Naive thymus-derived CD4-positive, alpha-beta T cell (primary cell): ENCODE results near the gene SPINK14. TPM values are rescaled to one million over a fixed set of nuclear protein-coding genes. Genes with fewer than 3 reads are reported as not detected.

Experiments
- ATAC-seq: fragments of 150-1000 bp; cut with Tn5 transposase; 2 replicates; pipeline ENCODE4 v1.10.0; 2021; ENCODE audit warnings: mild to moderate bottlenecking, moderate library complexity
- CTCF ChIA-PET: fragments of 350-600 bp; sonication (Branson Sonifier 250); formaldehyde crosslinking; loops from one replicate; lab custom pipeline; 2021; ENCODE audit warnings: antibody characterized with exemption; lab: Charles Lee
- POLR2A ChIA-PET: fragments of 350-600 bp; sonication (Branson Sonifier 250); formaldehyde crosslinking; loops from one replicate; lab custom pipeline; 2021; ENCODE audit warnings: antibody characterized with exemption, inconsistent platforms; lab: Charles Lee
- DNase-seq, 9 donors: peaks; one replicate each; pipeline versions ENCODE4 v3.0.0 to v3.0.0-alpha.2; 2020 to 2022; ENCODE audit warnings: mixed read lengths in 1 of 9
- H3K27ac ChIP-seq: one replicate; pipeline ENCODE4 v1.7.0; 2013; ENCODE audit warnings: mild to moderate bottlenecking, low read depth, low read length, moderate library complexity
- H3K27me3 ChIP-seq, 2 donors: one replicate each; pipeline ENCODE4 v1.7.0; 2013; ENCODE audit warnings: low read length in 2 of 2, mild to moderate bottlenecking in 2 of 2, moderate library complexity in 2 of 2; ENCODE audit not compliant: control insufficient read depth in 2 of 2, insufficient read depth in 2 of 2
- H3K36me3 ChIP-seq, 3 experiments: 1 replicate in 2 of 3; 2 replicates in 1 of 3; pipeline ENCODE4 v1.7.0; 2013; ENCODE audit warnings: low read length in 3 of 3, mild to moderate bottlenecking in 3 of 3, moderate library complexity in 1 of 3; ENCODE audit not compliant: insufficient read depth in 3 of 3, control insufficient read depth in 2 of 3
- H3K4me1 ChIP-seq, 2 donors: one replicate each; pipeline ENCODE4 v1.7.0; 2013; ENCODE audit warnings: low read length in 2 of 2, mild to moderate bottlenecking in 2 of 2, moderate library complexity in 1 of 2; ENCODE audit not compliant: control insufficient read depth in 2 of 2, insufficient read depth in 2 of 2
- H3K4me3 ChIP-seq: 2 replicates; pipeline ENCODE4 v1.7.0; 2013; ENCODE audit warnings: mild to moderate bottlenecking, low read length
- H3K9me3 ChIP-seq, 3 experiments: 1 replicate in 2 of 3; 2 replicates in 1 of 3; pipeline ENCODE4 v1.7.0; 2013; ENCODE audit warnings: low read length in 3 of 3; ENCODE audit not compliant: control insufficient read depth in 2 of 3
- H3K27ac Mint-ChIP-seq, 9 donors: one replicate each; pipeline ENCODE4 v1.8.0; 2020 to 2022; ENCODE audit warnings: mixed read lengths in 9 of 9, mild to moderate bottlenecking in 8 of 9, moderate library complexity in 5 of 9, inconsistent platforms in 2 of 9
- H3K27me3 Mint-ChIP-seq, 5 donors: one replicate each; pipeline ENCODE4 v1.8.0; 2021 to 2022; ENCODE audit warnings: mixed read lengths in 5 of 5, mild to moderate bottlenecking in 1 of 5
- H3K36me3 Mint-ChIP-seq, 5 donors: one replicate each; pipeline ENCODE4 v1.8.0; 2020 to 2022; ENCODE audit warnings: mixed read lengths in 5 of 5, mild to moderate bottlenecking in 3 of 5, inconsistent platforms in 1 of 5
- H3K4me1 Mint-ChIP-seq, 7 donors: one replicate each; pipeline ENCODE4 v1.8.0; 2020 to 2022; ENCODE audit warnings: mixed read lengths in 7 of 7, mild to moderate bottlenecking in 3 of 7, inconsistent platforms in 1 of 7
- H3K4me3 Mint-ChIP-seq, 10 donors: one replicate each; pipeline ENCODE4 v1.8.0; 2020 to 2022; ENCODE audit warnings: mild to moderate bottlenecking in 10 of 10, mixed read lengths in 10 of 10, moderate library complexity in 6 of 10, inconsistent platforms in 2 of 10
- H3K9me3 Mint-ChIP-seq, 11 donors: one replicate each; pipeline ENCODE4 v1.8.0; 2020 to 2022; ENCODE audit warnings: mixed read lengths in 11 of 11, mild to moderate bottlenecking in 4 of 11, inconsistent platforms in 1 of 11, moderate library complexity in 1 of 11
- intact Hi-C, 2 donors: fragments of 100-400 bp; cut with micrococcal nuclease; formaldehyde crosslinking; loops; one replicate each; pipeline ENCODE4 v1.15.1; 2023
- polyA plus RNA-seq, 2 donors: library from polyadenylated mRNA; unstranded; fragments of 300-500 nt; fragmentation: Illumina TruSeq; gene quantifications; one replicate each; pipeline ENCODE4 v1.2.3, GENCODE V29; 2021
- total RNA-seq, 6 experiments: library from RNA in 5 of 6; stranded (reverse) in 5 of 6; gene quantifications; 1 replicate in 5 of 6; 2 replicates in 1 of 6; pipeline ENCODE4 v1.2.3 and lab custom pipeline; 2021 to 2026

SPINK14 gene
- total and polyA plus RNA-seq, 7 experiments from 2014 or later = not detected

- no peak for ATAC-seq
- H3K36me3 Mint-ChIP-seq = no peaks in the 10 kb centered on the region
- Histone ChIP-seq H3K36me3 (no peaks in the 10 kb centered on the region), H3K27me3 (no peaks in the 10 kb centered on the region), H3K4me1 (no peaks in the 10 kb centered on the region), H3K9me3 (no peaks in the 10 kb centered on the region), H3K4me3 (no peak overlapping the region), H3K27ac (no peak overlapping the region)
- intact Hi-C loops = no loop called here
- H3K27me3 Mint-ChIP-seq = peaks cover 0 to 5% (median 3%) of the 10 kb centered on the region in 5 donors
- H3K27ac Mint-ChIP-seq = no peak overlapping the region
- peaks cover 0 to 3% (median 0%) of the 10 kb centered on the region in 11 donors for H3K9me3 Mint-ChIP-seq
- no peaks in the 10 kb centered on the region for H3K4me1 Mint-ChIP-seq
- no peak overlapping the region for H3K4me3 Mint-ChIP-seq
- ChIA-PET CTCF (no interaction called here), POLR2A (no interaction called here)
- DNase-seq = no peak
Measured at GRCh38 chr5:148163345-148163744, 5.0 kb upstream of the SPINK14 start.

DNA sequence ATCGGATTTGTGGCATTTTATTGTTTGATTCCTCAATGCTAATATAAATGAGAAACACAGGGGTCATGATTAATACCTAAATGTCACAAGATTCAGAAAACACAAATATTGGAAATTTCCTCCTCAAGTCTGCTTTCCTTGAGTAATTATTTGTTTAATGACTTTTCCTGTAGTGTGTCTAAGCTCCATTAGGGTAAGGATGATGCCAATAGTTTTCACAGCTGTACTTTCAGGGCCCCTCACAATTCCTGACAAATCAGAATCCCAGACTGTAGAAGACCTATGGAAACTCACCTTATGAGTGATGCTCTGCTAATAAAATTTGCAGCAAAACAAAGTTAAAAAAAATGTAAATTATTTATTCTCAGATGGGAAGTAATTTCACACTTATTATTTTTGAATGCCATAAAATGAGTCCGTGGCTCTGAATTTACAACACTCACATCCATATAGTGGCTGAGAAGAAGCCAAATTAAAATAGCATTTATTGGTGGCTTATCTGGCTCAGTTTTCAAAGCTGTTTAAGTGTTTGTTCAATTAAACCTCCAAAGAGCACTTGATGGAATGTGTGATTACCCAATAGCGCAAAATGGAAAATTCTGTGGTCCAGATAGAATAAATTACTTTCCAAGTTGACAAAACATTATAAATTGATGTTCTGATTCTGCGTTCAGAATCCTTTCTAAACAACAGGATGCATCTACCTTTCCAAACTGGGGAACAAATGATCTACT lies 1.6 kb upstream of the SPINK14 start:
- peaks cover 0 to 3% (median 0%) of the 10 kb centered on the region in 11 donors for H3K9me3 Mint-ChIP-seq
- Histone ChIP-seq H3K4me3 (no peak overlapping the region), H3K4me1 (no peaks in the 10 kb centered on the region), H3K27me3 (no peaks in the 10 kb centered on the region), H3K36me3 (no peaks in the 10 kb centered on the region), H3K9me3 (no peaks in the 10 kb centered on the region), H3K27ac (no peak overlapping the region)
- POLR2A ChIA-PET = no interaction called here
- CTCF ChIA-PET = no interaction called here
- DNase-seq = no peak
- intact Hi-C loops = no loop called here
- H3K36me3 Mint-ChIP-seq = no peaks in the 10 kb centered on the region
- H3K27me3 Mint-ChIP-seq = peaks cover 0 to 7% (median 5%) of the 10 kb centered on the region in 5 donors
- no peak overlapping the region for H3K27ac Mint-ChIP-seq
- ATAC-seq = no peak
- H3K4me1 Mint-ChIP-seq = no peaks in the 10 kb centered on the region
- no peak overlapping the region for H3K4me3 Mint-ChIP-seq

DNA sequence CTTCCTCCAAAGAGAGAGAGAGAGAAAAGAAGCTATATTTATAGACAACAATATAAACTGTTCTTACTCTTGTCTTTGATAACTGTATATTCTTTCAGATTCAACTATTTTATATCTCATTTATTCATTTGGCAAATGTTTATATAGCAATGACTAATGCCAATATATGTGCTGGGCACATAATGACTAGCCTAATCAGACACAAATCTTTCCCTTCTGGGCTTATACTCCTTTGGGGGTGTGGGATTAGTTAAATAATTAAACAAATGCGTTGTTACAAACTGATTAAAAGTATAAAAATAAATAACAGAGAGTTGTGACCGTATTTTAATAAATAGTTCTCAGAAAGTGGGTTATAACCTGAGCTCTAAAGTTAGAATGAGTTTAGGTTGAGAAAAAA lies 4.0 kb downstream of the SPINK14 start:
- ChIA-PET CTCF (no interaction called here), POLR2A (no interaction called here)
- Histone ChIP-seq H3K27ac (no peak overlapping the region), H3K9me3 (no peaks in the 10 kb centered on the region), H3K4me3 (no peak overlapping the region), H3K36me3 (no peaks in the 10 kb centered on the region), H3K27me3 (no peaks in the 10 kb centered on the region), H3K4me1 (no peaks in the 10 kb centered on the region)
- intact Hi-C loops = no loop called here
- DNase-seq (no peak), ATAC-seq (no peak)
- no peaks in the 10 kb centered on the region for H3K4me1 Mint-ChIP-seq
- H3K9me3 Mint-ChIP-seq = no peaks in the 10 kb centered on the region
- no peaks in the 10 kb centered on the region for H3K36me3 Mint-ChIP-seq
- peaks cover 9 to 19% (median 16%) of the 10 kb centered on the region in 5 donors for H3K27me3 Mint-ChIP-seq
- no peak overlapping the region for H3K4me3 Mint-ChIP-seq
- H3K27ac Mint-ChIP-seq = no peak overlapping the region

DNA sequence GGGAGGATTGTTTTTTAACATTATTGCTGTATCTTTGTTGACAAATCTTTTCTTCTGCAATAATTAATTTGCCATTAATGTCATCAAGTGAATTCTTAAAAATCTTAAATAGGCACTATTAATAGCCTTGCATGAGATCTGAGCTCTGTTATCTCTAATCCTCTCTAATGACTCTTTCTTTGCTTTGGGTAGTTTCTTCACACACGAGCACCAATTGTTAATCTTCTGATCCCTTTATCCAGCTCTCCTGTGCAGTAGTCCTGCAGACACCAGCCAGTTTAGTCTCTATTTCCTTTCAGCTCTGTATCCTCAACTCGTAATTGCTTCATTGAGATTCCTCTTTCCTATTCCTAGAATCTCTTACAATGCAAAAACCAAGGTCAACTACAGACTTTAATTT lies 8.1 kb downstream of the SPINK14 start:
- H3K27ac Mint-ChIP-seq = no peak overlapping the region
- CTCF ChIA-PET = interaction anchor here (0.8 kb wide), 1 partner anchor 554 kb away, joined by 3 read pairs; no protein-coding TSS in a partner anchor

DNA sequence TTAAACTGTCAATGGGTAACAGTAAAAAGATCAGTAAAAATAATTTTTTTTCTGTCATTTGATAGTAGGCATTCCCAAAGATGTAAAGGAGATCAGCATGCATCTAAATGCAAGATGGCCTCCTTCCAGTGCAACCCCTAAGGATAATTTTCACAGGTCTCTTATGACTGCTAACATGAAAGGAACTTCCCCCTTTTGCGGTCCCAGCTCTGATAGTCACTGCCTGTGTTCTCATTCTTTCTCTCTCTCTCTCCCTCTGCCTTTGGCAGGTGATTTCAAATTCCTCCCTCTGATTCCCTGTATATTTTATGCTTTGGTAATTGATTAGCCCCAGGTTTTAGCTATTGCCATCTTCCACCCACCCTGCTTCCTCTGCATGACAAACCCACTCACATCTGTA lies 8.9 kb downstream of the SPINK14 start:
- peaks cover 0 to 2% (median 0%) of the 10 kb centered on the region in 7 donors for H3K4me1 Mint-ChIP-seq
- Histone ChIP-seq H3K9me3 (no peaks in the 10 kb centered on the region), H3K4me3 (no peak overlapping the region), H3K27me3 (no peaks in the 10 kb centered on the region), H3K36me3 (no peaks in the 10 kb centered on the region), H3K4me1 (no peaks in the 10 kb centered on the region), H3K27ac (no peak overlapping the region)
- ChIA-PET POLR2A (no interaction called here), CTCF (no interaction called here)
- no peaks in the 10 kb centered on the region for H3K36me3 Mint-ChIP-seq
- intact Hi-C loops = no loop called here
- DNase-seq = no peak
- H3K27me3 Mint-ChIP-seq = peaks cover 10 to 27% (median 16%) of the 10 kb centered on the region in 5 donors
- no peaks in the 10 kb centered on the region for H3K9me3 Mint-ChIP-seq
- no peak overlapping the region for H3K27ac Mint-ChIP-seq
- no peak overlapping the region for H3K4me3 Mint-ChIP-seq
- no peak for ATAC-seq

More for the DNA sequence above, 8.1 kb downstream of the SPINK14 start:
- H3K9me3 Mint-ChIP-seq = no peaks in the 10 kb centered on the region
- H3K4me1 Mint-ChIP-seq = peaks cover 0 to 2% (median 0%) of the 10 kb centered on the region in 7 donors
- no peak overlapping the region for H3K4me3 ChIP-seq
- H3K9me3 ChIP-seq = no peaks in the 10 kb centered on the region
- H3K27me3 ChIP-seq = no peaks in the 10 kb centered on the region
- no peaks in the 10 kb centered on the region for H3K36me3 Mint-ChIP-seq
- no peaks in the 10 kb centered on the region for H3K36me3 ChIP-seq
- no peaks in the 10 kb centered on the region for H3K4me1 ChIP-seq
- POLR2A ChIA-PET = no interaction called here
- H3K27ac ChIP-seq = no peak overlapping the region
- DNase-seq (no peak), ATAC-seq (no peak)
- H3K27me3 Mint-ChIP-seq = peaks cover 9 to 27% (median 18%) of the 10 kb centered on the region in 5 donors
- intact Hi-C loops = no loop called here
- H3K4me3 Mint-ChIP-seq = no peak overlapping the region

GRCh38 chr5:148179234-148179824 lies 11.0 kb downstream of the SPINK14 start:
- peaks cover 11 to 25% (median 12%) of the 10 kb centered on the region in 5 donors for H3K27me3 Mint-ChIP-seq
- H3K36me3 ChIP-seq = no peaks in the 10 kb centered on the region
- H3K27ac ChIP-seq = no peak overlapping the region
- no peak overlapping the region for H3K27ac Mint-ChIP-seq
- H3K9me3 ChIP-seq = no peaks in the 10 kb centered on the region
- POLR2A ChIA-PET = no interaction called here
- peaks cover 0 to 2% (median 0%) of the 10 kb centered on the region in 7 donors for H3K4me1 Mint-ChIP-seq
- CTCF ChIA-PET = interaction anchor here (0.9 to 2.3 kb wide), 4 partner anchors 195 to 554 kb away, joined by 4 to 12 read pairs (median 4); no protein-coding TSS in a partner anchor
- H3K4me3 Mint-ChIP-seq = no peak overlapping the region
- no peaks in the 10 kb centered on the region for H3K36me3 Mint-ChIP-seq
- ATAC-seq (peak; percentile 75), DNase-seq (peak in 7 of 9 donors; percentile 10 to 53 (median 36))
- no peaks in the 10 kb centered on the region for H3K4me1 ChIP-seq
- no peaks in the 10 kb centered on the region for H3K9me3 Mint-ChIP-seq
- H3K4me3 ChIP-seq = no peak overlapping the region
- intact Hi-C loops = loop anchor here (1.0 to 2.0 kb wide), 9 partner anchors 174 to 935 kb away; no protein-coding TSS in a partner anchor
- no peaks in the 10 kb centered on the region for H3K27me3 ChIP-seq
